Right lung (tissue), 5 donors: Measurements from ENCODE around the gene ECE1. TPM values are rescaled to one million over a fixed set of nuclear protein-coding genes. Genes with fewer than 3 reads are reported as not detected.
"Not testable (repeated sequence)": the region's sequence is repeated elsewhere in the genome, so short reads cannot be mapped to it uniquely, and the experiment has no call there.

Source experiments
- DNase-seq, 2 donors: peaks; one replicate each; pipeline ENCODE4 v3.0.0-alpha.2; 2013
- polyA plus RNA-seq, 5 donors: library from polyadenylated mRNA; unstranded; fragments of 120-200 nt; gene quantifications; one replicate each; pipeline versions ENCODE4 v1.2.1 to v1.2.3, GENCODE V29; 2013; ENCODE audit warnings: inconsistent platforms in 1 of 5, low replicate concordance in 1 of 5; ENCODE audit not compliant: insufficient read length in 5 of 5, insufficient read depth in 1 of 5

ECE1 gene
- polyA plus RNA-seq, 5 donors = 62.3 to 85.2 (median 80.4) TPM

GRCh38 chr1:21293537-21294265 lies 3.4 kb upstream of the ECE1 start:
- DNase-seq = no peak

- DNase-seq = no peak
Observed at GRCh38 chr1:21292984-21293536, 2.8 kb upstream of the ECE1 start.

GRCh38 chr1:21292503-21292983 lies 2.3 kb upstream of the ECE1 start:
- no peak for DNase-seq

DNA sequence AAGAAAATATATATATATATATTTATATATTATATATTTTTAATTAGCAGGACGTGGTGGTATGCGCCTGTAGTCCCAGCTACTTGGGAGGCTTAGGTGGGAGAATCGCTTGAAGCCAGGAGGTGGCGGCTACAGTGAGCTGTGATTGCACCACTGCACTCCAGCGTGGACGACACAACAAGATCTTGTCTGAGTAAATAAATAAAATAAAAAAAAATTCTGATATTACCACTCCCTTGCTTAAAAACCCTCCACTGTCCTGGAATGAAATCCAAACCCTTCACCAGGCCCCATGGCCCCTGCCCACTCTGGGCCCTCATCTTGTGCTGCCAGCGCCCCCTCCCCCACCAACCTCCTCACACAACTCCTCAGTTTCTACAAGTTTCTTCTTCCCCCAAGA lies 1.7 kb upstream of the ECE1 start:
- no peak for DNase-seq

DNA sequence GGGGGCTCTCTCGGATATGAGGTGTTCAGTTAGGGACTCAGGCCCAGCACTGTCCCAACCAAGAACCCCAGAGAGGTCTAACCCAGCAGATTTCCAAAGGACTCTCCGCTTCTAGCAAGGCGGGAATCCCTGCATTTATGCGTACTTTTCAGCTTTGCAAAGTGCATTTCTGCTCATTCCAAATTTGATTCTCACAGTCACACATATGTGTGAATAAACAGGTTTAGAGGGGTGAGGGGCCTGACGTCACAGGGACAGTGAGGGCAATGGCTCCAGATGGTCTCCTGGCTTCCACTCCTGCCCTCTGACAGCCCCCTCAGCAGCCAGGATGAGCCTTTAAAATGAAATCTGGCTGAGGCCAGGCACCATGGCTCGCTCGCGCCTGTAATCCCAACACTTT lies 921 bp upstream of the ECE1 start:
- DNase-seq = no peak

- no peak for DNase-seq
Observed at GRCh38 chr1:21290546-21290944, 282 bp upstream of the ECE1 start.

DNA sequence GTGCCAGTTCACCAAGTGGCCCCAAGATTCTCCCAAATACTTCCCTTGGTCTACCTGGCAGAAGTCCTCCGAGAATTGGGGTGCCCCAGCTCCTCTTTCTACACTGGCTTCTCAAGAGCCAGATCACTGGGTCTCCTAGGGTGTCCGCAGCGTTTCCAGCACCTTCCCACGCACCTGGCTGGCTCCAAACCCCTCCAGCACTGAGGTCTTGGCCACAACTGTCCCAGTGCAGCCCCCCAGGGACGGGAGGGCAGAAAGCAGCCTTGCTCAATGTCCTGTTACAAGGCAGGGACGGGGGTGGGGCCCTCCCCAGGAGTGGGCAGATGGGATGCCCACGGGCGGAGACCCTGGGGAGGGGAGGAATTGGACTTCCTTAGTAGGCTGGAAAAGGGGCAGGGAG lies 1.1 kb downstream of the ECE1 start:
- no peak for DNase-seq

GRCh38 chr1:21287905-21288514 lies 2.3 kb downstream of the ECE1 start:
- no peak for DNase-seq

DNA sequence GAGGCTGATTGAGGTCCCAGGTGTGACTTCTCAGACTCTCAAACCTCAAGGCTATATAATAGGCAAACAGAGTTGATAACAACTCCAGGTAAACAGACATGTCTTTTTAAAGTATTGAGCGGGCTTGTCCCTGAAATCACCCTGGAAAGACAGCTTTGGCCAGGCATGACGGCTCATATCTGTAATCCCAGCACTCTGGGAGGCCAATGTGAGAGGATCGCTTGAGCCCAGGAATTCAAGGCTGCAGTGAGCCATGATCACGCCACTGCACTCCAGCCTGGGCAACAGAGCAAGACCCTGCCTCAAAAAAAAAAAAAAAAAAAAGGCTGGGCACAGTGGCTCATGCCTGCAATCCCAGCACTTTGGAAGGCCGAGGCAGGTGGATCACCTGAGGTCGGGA lies 4.9 kb downstream of the ECE1 start:
- DNase-seq = not testable (repeated sequence)

DNA sequence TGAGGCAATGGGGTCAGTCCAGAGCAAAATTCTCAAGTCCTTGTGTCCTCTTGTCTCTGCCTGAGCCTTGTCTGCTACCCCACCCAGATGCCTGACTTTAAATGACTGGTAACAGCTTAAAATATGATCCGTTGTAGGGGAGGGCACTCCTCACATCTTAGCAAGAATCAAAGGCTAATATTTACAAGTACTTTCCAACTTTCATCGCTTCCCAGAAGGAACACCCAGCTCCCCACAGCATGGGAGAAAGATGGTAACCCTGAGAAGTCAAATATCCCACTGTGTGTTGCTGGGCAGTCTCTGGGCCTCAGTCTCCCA lies 5.2 kb downstream of the ECE1 start:
- DNase-seq = no peak

DNA sequence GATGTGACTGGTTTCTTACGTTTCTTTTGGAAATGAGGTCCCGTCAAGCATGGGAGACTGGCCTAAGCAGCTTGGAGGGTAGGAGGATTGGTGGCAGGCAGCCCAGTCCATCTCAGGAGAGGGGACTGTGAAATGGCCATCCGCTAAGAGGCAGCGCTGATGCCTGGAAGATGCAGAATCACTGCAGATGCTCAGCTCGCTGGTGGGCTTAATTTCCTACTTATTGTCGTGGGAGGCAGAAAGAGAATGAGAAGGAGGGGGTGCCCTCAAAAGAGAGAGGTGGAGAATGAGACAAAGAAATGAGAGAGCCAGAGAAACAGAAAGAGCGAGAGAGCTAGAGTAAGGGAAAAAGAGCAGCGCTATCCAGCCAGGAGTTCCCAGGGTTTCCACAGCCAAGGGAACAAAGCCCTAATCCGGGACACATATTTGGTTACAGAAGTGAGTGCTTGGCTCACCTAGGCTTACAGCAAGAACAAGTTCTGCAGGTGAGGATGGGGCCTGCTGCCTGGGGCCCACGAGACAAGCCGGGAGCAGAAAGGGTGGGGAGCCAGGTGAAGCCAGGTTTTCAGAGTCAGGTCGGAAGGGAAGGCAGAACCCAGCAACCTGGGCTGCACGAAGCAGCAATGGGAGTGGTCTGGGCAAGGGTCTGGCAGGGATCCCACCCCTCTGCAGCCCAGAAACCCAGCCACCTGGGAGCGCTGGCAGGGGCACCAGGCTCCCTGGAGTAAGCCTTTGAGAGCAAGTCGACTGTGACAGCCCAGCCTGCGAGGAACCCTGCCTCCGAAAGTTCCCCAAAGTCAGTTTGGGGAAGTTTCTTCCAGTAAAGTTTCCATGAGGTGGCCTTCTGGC lies 5.8 kb downstream of the ECE1 start:
- no peak for DNase-seq

GRCh38 chr1:21283524-21283923 lies 6.7 kb downstream of the ECE1 start:
- DNase-seq = no peak

DNA sequence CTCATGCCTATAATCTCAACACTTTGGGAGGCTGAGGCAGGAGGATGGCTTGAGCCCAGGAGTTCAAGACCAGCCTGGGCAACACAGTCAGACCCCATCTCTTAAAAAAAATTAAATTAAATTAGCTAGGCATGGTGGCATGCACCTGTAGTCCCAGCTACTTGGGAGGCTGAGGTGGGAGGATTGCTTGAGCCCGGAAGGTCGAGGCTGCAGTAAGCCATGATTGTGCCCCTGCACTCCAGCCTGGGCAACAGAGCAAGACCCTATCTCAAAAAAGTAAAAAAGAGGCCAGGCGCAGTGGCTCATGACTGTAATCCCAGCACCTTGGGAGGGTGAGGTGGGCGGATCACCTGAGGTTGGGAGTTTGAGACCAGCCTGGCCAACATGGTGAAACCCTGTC lies 8.2 kb downstream of the ECE1 start:
- not testable (repeated sequence) for DNase-seq

- DNase-seq = no peak
Observed at GRCh38 chr1:21280482-21280881, 9.8 kb downstream of the ECE1 start.

DNA sequence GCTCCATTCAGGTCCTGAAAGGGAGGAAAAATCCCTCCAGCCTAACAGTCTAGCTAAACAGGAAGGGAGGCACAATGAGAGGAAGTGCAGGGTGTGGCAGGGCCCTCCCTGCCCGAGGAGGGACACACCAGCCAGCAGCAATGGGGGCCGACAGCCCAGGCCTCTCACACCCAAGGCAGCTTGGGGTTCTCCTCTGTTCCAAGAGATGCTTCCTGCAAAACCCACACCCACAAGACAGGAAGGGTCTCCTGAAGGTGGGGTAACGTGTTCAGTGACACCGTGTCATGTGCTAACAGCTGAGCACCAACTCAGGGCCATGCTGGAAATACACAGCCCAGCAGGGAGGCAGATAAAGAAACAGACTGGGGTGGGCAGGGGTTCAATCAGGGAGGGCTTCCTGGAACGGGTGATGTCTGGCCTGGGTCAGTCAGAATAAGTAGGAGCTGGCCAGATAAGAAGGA lies 10.2 kb downstream of the ECE1 start:
- DNase-seq = no peak

GRCh38 chr1:21278860-21279845 lies 11.1 kb downstream of the ECE1 start:
- DNase-seq = no peak

DNA sequence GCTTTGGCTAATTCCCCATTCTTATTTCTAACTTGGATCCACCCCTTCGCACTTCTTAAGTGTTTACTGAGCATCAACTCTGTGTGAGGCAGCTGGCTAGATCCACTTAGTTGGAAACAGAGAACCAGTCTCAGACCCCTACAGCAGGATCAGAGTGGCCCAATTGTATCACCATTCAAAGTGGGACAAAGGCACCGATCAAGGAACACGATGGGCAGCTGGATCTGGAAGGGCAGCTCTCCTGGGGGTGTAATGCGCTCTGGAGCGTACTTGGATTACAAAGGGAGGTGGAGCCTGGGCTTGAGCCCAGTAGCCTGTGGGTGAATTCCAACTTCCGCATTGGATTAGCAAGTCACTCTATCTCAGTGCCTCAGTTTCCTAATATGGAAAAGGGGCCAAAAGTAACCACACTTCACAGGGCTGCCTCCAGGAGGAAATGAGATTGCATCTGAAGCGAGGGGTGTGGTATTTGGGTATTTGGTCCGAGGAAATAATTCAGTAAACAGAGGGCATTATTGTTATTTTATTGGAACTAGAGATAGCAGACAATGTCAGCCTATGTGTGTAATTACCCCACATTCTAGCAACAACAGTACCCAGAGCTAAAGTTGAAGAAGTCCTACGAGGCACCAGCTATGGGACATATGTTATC lies 11.9 kb downstream of the ECE1 start:
- no peak for DNase-seq

- peak in 1 of 2 donors; percentile 45 for DNase-seq
Observed at GRCh38 chr1:21277180-21277579, 13.1 kb downstream of the ECE1 start.

DNA sequence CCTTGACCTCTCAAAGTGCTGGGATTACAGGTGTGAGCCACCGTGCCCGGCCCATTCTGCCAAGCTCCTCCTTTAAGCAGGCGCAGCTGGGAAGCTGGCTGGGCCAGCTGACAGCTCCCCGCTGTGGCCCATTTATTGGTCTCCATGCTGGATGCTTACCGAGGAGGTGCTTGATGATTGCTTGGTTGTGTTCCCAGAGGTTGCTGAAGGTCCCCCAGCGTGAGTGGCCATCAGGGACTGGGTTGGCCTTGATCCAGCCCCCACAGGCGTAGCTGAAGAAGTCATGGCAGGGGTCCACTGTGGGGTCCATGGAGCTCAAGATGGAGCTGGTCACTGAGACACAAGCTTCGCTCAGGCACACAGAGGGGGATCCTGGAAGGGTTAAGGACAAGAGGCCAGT lies 17.7 kb downstream of the ECE1 start:
- DNase-seq = no peak

DNA sequence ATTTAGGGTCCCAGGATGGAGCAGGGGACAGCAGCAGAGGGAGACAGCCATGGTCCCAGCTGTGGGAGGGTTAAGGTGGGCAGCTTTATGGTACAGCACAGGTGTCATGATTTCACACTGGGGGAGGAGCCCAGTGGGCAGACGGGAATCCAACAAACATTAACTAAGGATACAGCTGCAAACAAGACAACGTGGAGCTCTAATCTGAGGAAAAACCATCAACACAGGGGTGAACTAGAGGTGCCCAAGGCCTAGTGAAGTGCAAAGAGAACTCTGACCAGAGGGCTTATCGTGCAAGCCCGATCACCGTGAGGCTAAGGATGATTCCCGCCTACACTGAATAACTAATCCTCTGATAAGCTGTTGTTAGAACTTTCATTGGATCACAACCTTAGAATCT lies 18.7 kb downstream of the ECE1 start:
- DNase-seq = no peak
